Measurements from ENCODE around the gene DIP2A.
A peak's percentile ranks its signal among the peaks of the same experiment; 100 is the strongest.
"Not testable (repeated sequence)": the region's sequence is repeated elsewhere in the genome, so short reads cannot be mapped to it uniquely, and the experiment has no call there.

DIP2A gene

GRCh38 chr21:46559291-46559983 is 100.7 kb downstream of the DIP2A start:
- no peak for DNase-seq

- DNase-seq, result no peak
These were observed 102.1 kb downstream of the DIP2A start for GRCh38 chr21:46560568-46561444.

GRCh38 chr21:46561445-46562090 is 102.9 kb downstream of the DIP2A start:
- no peak for DNase-seq

- DNase-seq, result no peak
These were observed 103.8 kb downstream of the DIP2A start for GRCh38 chr21:46562472-46562871.

- no peak for DNase-seq
These were observed 104.4 kb downstream of the DIP2A start for GRCh38 chr21:46562964-46563607.

GRCh38 chr21:46564391-46564790 is 105.7 kb downstream of the DIP2A start:
- DNase-seq, result no peak

GRCh38 chr21:46567348-46567747 is 108.7 kb downstream of the DIP2A start:
- no peak for DNase-seq

- DNase-seq, result no peak
These were observed 109.9 kb downstream of the DIP2A start for GRCh38 chr21:46568562-46568961.

- no peak for DNase-seq
These were observed 110.4 kb downstream of the DIP2A start for GRCh38 chr21:46569081-46569480.

- DNase-seq, result peak; percentile 50 to 55
These were observed 111.4 kb downstream of the DIP2A start for GRCh38 chr21:46570119-46570518.

- no peak for DNase-seq
These were observed 111.9 kb downstream of the DIP2A start for GRCh38 chr21:46570631-46571030.

GRCh38 chr21:46572850-46573249 is 114.2 kb downstream of the DIP2A start:
- DNase-seq, result no peak

- not testable (repeated sequence) for DNase-seq
These were observed 119.1 kb downstream of the DIP2A start for GRCh38 chr21:46577786-46578185.

GRCh38 chr21:46579394-46579793 is 120.7 kb downstream of the DIP2A start:
- DNase-seq, result not testable (repeated sequence)

- DNase-seq, result no peak
These were observed 123.2 kb downstream of the DIP2A start for GRCh38 chr21:46581780-46582307.

- DNase-seq, result peak; percentile 25 to 55
These were observed 126.7 kb downstream of the DIP2A start for GRCh38 chr21:46585191-46585953.

- DNase-seq, result no peak
These were observed 135.6 kb downstream of the DIP2A start for GRCh38 chr21:46594276-46594675.

GRCh38 chr21:46596201-46596600 is 137.5 kb downstream of the DIP2A start:
- no peak for DNase-seq

GRCh38 chr21:46597031-46597430 is 138.3 kb downstream of the DIP2A start:
- DNase-seq, result no peak

- no peak for DNase-seq
These were observed 139.2 kb downstream of the DIP2A start for GRCh38 chr21:46597896-46598343.

- DNase-seq, result no peak
These were observed 140.2 kb downstream of the DIP2A start for GRCh38 chr21:46598581-46599572.

Measured in NCI-H526 (cell line).